GM23338 (cell line): ENCODE measurements around the gene HTT. TPM values are rescaled to one million over a fixed set of nuclear protein-coding genes. Genes with fewer than 3 reads are reported as not detected.

Source experiments
- ATAC-seq: fragments of 200-7000 bp; cut with Tn5 transposase; 3 replicates; pipeline ENCODE4 v1.9.1; 2020
- DNase-seq: peaks from one replicate; pipeline ENCODE4 v3.0.0-alpha.2; 2015; ENCODE audit warnings: low spot score
- H2AFZ ChIP-seq: fragments of 200-600 bp; sonication (generic); 2 replicates; pipeline ENCODE4 v1.8.0; 2016; ENCODE audit warnings: antibody characterized with exemption, mild to moderate bottlenecking, moderate library complexity
- H3F3A ChIP-seq: fragments of 200-600 bp; sonication (generic); replicated peaks from 2 replicates; pipeline ENCODE4 v1.8.0; 2017; ENCODE audit warnings: antibody characterized with exemption, mixed run types, low read depth
- H3K27ac ChIP-seq: fragments of 200-600 bp; sonication (generic); 2 replicates; pipeline ENCODE4 v1.6.1; 2016; ENCODE audit warnings: low read depth
- H3K27me3 ChIP-seq: fragments of 200-600 bp; sonication (generic); 2 replicates; pipeline ENCODE4 v1.8.0; 2016; ENCODE audit warnings: mild to moderate bottlenecking, mixed run types, moderate library complexity; ENCODE audit not compliant: insufficient read depth
- H3K36me3 ChIP-seq: fragments of 200-600 bp; sonication (generic); 2 replicates; pipeline ENCODE4 v1.8.0; 2016; ENCODE audit warnings: mild to moderate bottlenecking; ENCODE audit not compliant: insufficient read depth
- H3K4me1 ChIP-seq: fragments of 200-600 bp; sonication (generic); 2 replicates; pipeline ENCODE4 v1.8.0; 2016; ENCODE audit warnings: mild to moderate bottlenecking, moderate library complexity; ENCODE audit not compliant: insufficient read depth
- H3K4me2 ChIP-seq: fragments of 200-600 bp; sonication (generic); 2 replicates; pipeline ENCODE4 v1.7.1; 2017; ENCODE audit warnings: mixed run types
- H3K4me3 ChIP-seq: fragments of 200-600 bp; sonication (generic); 2 replicates; pipeline ENCODE4 v1.6.1; 2016; ENCODE audit warnings: mixed run types
- H3K79me2 ChIP-seq: fragments of 200-600 bp; sonication (generic); replicated peaks from 2 replicates; pipeline ENCODE4 v1.8.0; 2017; ENCODE audit warnings: mild to moderate bottlenecking; ENCODE audit not compliant: insufficient read depth
- H3K9me2 ChIP-seq: fragments of 200-600 bp; sonication (generic); 2 replicates; pipeline ENCODE4 v1.8.0; 2017; ENCODE audit not compliant: insufficient read depth
- H4K20me1 ChIP-seq: fragments of 200-600 bp; sonication (generic); replicated peaks from 2 replicates; pipeline ENCODE4 v1.8.0; 2017; ENCODE audit warnings: mild to moderate bottlenecking; ENCODE audit not compliant: insufficient read depth
- H3K27ac Mint-ChIP-seq: 2 replicates; pipeline ENCODE4 v1.8.0; 2020; ENCODE audit warnings: inconsistent platforms, mild to moderate bottlenecking, moderate library complexity, mixed read lengths
- H3K27me3 Mint-ChIP-seq: 3 replicates; pipeline ENCODE4 v1.8.0; 2022; ENCODE audit warnings: low read depth, mild to moderate bottlenecking, moderate library complexity, mixed read lengths, inconsistent platforms; ENCODE audit not compliant: insufficient read depth, poor library complexity
- H3K36me3 Mint-ChIP-seq: 3 replicates; pipeline ENCODE4 v1.8.0; 2021; ENCODE audit warnings: low read depth, mild to moderate bottlenecking, inconsistent platforms, moderate library complexity, mixed read lengths
- H3K4me1 Mint-ChIP-seq: 3 replicates; pipeline ENCODE4 v1.8.0; 2020; ENCODE audit warnings: mild to moderate bottlenecking, inconsistent platforms, mixed read lengths
- H3K4me3 Mint-ChIP-seq: 3 replicates; pipeline ENCODE4 v1.8.0; 2021; ENCODE audit warnings: moderate library complexity, mild to moderate bottlenecking, inconsistent platforms, mixed read lengths
- H3K9me3 Mint-ChIP-seq: 3 replicates; pipeline ENCODE4 v1.8.0; 2020; ENCODE audit warnings: moderate library complexity, mild to moderate bottlenecking, inconsistent platforms, mixed read lengths
- CREB1 ChIP-seq: fragments of 250-450 bp; sonication (Bioruptor Pico); IDR thresholded peaks from 2 replicates; pipeline ENCODE4 v1.5.0; 2020; ENCODE audit warnings: low read depth, mild to moderate bottlenecking, moderate library complexity
- ETS1 ChIP-seq: IDR thresholded peaks from 2 replicates; pipeline ENCODE4 v1.6.1; 2016; ENCODE audit warnings: antibody characterized with exemption
- EZH2 ChIP-seq: fragments of 200-600 bp; sonication (generic); IDR thresholded peaks from one replicate; pipeline ENCODE4 v1.8.0; 2017; ENCODE audit warnings: antibody characterized with exemption, mild to moderate bottlenecking, low read depth; ENCODE audit not compliant: unreplicated experiment
- EZH2phosphoT487 ChIP-seq: fragments of 200-600 bp; sonication (generic); IDR thresholded peaks from one replicate; pipeline ENCODE4 v1.8.1; 2018; ENCODE audit warnings: antibody characterized with exemption; ENCODE audit not compliant: unreplicated experiment
- JUNB ChIP-seq: IDR thresholded peaks from one replicate; pipeline ENCODE4 v1.6.1; 2016; ENCODE audit warnings: antibody characterized with exemption; ENCODE audit not compliant: unreplicated experiment
- NANOG ChIP-seq: IDR thresholded peaks from 2 replicates; pipeline ENCODE4 v1.6.1; 2016; ENCODE audit warnings: antibody characterized with exemption, borderline replicate concordance
- POLR2AphosphoS5 ChIP-seq: IDR thresholded peaks from 2 replicates; pipeline ENCODE4 v1.6.1; 2016; ENCODE audit warnings: antibody characterized with exemption, low read depth
- STAT1 ChIP-seq: IDR thresholded peaks from one replicate; pipeline ENCODE4 v1.6.1; 2016; ENCODE audit warnings: antibody characterized with exemption; ENCODE audit not compliant: unreplicated experiment
- ZNF114 ChIP-seq: fragments of 250-450 bp; sonication (Bioruptor Pico); IDR thresholded peaks from 2 replicates; pipeline ENCODE4 v1.5.0; 2020; ENCODE audit warnings: mild to moderate bottlenecking, moderate library complexity
- ZNF331 ChIP-seq: fragments of 250-450 bp; sonication (Bioruptor Pico); IDR thresholded peaks from 2 replicates; pipeline ENCODE4 v1.5.0; 2020; ENCODE audit warnings: low read depth, mild to moderate bottlenecking, moderate library complexity
- ZNF462 ChIP-seq: fragments of 250-450 bp; sonication (Bioruptor Pico); IDR thresholded peaks from 2 replicates; pipeline ENCODE4 v1.5.0; 2020; ENCODE audit warnings: mild to moderate bottlenecking, moderate library complexity
- polyA plus RNA-seq: library from polyadenylated mRNA; unstranded; fragments of >200 nt; fragmentation: Nextera tagmentation; extraction: Ambion mirVana; gene quantifications from 2 replicates; pipeline ENCODE4 v1.2.1, GENCODE V29; 2016
- total RNA-seq: library from RNA; depleted of rRNA; stranded (reverse); fragments of >200 nt; shearing (Covaris generic); gene quantifications from 2 replicates; pipeline ENCODE4 v1.2.3, GENCODE V29; 2014
- TF ChIP-seq, protein P1 (sequence below), 2 experiments: fragments of 200-600 bp in 1 of 2; sonication (generic) in 1 of 2; conservative IDR thresholded peaks; 2 replicates each; pipeline versions ENCODE4 v1.5.1 to v1.6.1; 2016 to 2017; ENCODE audit warnings: antibody characterized with exemption in 2 of 2, low read depth in 2 of 2, mild to moderate bottlenecking in 2 of 2, moderate library complexity in 1 of 2
- TF ChIP-seq, protein P2 (sequence below): IDR thresholded peaks from one replicate; pipeline ENCODE4 v1.6.1; 2018; ENCODE audit warnings: antibody characterized with exemption; ENCODE audit not compliant: unreplicated experiment

Gene HTT
- total and polyA plus RNA-seq, 2 experiments from 2014 or later = 26.6 to 67.7 TPM

- H3K9me2 ChIP-seq = no peaks in the 10 kb centered on the region
- H3K27ac ChIP-seq = no peak overlapping the region
- Mint-ChIP-seq H3K27ac (no peak overlapping the region), H3K9me3 (no peaks in the 10 kb centered on the region; the same call in 2 of the 3 replicates), H3K4me3 (no peak overlapping the region), H3K27me3 (no peaks in the 10 kb centered on the region), H3K4me1 (no peaks in the 10 kb centered on the region), H3K36me3 (peaks cover 27% of the 10 kb centered on the region)
- DNase-seq (no peak), ATAC-seq (no peak)
- no peaks in the 10 kb centered on the region for H3K79me2 ChIP-seq
- no peak overlapping the region for H2AFZ ChIP-seq
- no peaks in the 10 kb centered on the region for H3K27me3 ChIP-seq
- H3K4me2 ChIP-seq = no peak overlapping the region
- no peaks in the 10 kb centered on the region for H3F3A ChIP-seq
- H3K36me3 ChIP-seq = peaks cover 39% of the 10 kb centered on the region
- no peaks in the 10 kb centered on the region for H3K4me1 ChIP-seq
- H3K4me3 ChIP-seq = no peak overlapping the region
- no peaks in the 10 kb centered on the region; the same call in 1 of the 2 replicates for H4K20me1 ChIP-seq
- TF ChIP-seq EZH2phosphoT487 (no peak), ZNF114 (CRISPR knock-in tag) (no peak), JUNB (no peak), EZH2 (no peak), POLR2AphosphoS5 (no peak), NANOG (no peak), ZNF331 (CRISPR knock-in tag) (no peak), ZNF462 (CRISPR knock-in tag) (no peak), ETS1 (no peak), STAT1 (no peak), CREB1 (CRISPR knock-in tag) (no peak)
- TF ChIP-seq, protein P1, sequence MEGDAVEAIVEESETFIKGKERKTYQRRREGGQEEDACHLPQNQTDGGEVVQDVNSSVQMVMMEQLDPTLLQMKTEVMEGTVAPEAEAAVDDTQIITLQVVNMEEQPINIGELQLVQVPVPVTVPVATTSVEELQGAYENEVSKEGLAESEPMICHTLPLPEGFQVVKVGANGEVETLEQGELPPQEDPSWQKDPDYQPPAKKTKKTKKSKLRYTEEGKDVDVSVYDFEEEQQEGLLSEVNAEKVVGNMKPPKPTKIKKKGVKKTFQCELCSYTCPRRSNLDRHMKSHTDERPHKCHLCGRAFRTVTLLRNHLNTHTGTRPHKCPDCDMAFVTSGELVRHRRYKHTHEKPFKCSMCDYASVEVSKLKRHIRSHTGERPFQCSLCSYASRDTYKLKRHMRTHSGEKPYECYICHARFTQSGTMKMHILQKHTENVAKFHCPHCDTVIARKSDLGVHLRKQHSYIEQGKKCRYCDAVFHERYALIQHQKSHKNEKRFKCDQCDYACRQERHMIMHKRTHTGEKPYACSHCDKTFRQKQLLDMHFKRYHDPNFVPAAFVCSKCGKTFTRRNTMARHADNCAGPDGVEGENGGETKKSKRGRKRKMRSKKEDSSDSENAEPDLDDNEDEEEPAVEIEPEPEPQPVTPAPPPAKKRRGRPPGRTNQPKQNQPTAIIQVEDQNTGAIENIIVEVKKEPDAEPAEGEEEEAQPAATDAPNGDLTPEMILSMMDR (conservative IDR thresholded peaks at IDR 0.05; ENCODE audit: low read depth in 2 of 2) = no peak
- TF ChIP-seq, protein P2, sequence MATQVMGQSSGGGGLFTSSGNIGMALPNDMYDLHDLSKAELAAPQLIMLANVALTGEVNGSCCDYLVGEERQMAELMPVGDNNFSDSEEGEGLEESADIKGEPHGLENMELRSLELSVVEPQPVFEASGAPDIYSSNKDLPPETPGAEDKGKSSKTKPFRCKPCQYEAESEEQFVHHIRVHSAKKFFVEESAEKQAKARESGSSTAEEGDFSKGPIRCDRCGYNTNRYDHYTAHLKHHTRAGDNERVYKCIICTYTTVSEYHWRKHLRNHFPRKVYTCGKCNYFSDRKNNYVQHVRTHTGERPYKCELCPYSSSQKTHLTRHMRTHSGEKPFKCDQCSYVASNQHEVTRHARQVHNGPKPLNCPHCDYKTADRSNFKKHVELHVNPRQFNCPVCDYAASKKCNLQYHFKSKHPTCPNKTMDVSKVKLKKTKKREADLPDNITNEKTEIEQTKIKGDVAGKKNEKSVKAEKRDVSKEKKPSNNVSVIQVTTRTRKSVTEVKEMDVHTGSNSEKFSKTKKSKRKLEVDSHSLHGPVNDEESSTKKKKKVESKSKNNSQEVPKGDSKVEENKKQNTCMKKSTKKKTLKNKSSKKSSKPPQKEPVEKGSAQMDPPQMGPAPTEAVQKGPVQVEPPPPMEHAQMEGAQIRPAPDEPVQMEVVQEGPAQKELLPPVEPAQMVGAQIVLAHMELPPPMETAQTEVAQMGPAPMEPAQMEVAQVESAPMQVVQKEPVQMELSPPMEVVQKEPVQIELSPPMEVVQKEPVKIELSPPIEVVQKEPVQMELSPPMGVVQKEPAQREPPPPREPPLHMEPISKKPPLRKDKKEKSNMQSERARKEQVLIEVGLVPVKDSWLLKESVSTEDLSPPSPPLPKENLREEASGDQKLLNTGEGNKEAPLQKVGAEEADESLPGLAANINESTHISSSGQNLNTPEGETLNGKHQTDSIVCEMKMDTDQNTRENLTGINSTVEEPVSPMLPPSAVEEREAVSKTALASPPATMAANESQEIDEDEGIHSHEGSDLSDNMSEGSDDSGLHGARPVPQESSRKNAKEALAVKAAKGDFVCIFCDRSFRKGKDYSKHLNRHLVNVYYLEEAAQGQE = no peak
Measured at GRCh38 chr4:3203971-3204431, 129.5 kb downstream of the HTT start.
